Endothelial cell of umbilical vein (primary cell): ENCODE data around the gene PRDX4. TPM values are rescaled to one million over a fixed set of nuclear protein-coding genes. Genes with fewer than 3 reads are reported as not detected.

Source experiments
- BruUV-seq: library from RNA; stranded (reverse); fragments of 400-500 nt; replicated peaks from 2 replicates; lab custom pipeline; 2021; lab: Mats Ljungman, UMichigan
- CTCF ChIA-PET: fragments of 300-600, 350-600 bp; sonication (Branson Sonifier 250); formaldehyde crosslinking; loops from one replicate; lab custom pipeline; 2021; ENCODE audit warnings: antibody characterized with exemption, inconsistent platforms; lab: Charles Lee
- POLR2A ChIA-PET: fragments of 300-600, 350-600 bp; sonication (Branson Sonifier 250); formaldehyde crosslinking; loops from one replicate; lab custom pipeline; 2021; ENCODE audit warnings: antibody characterized with exemption, inconsistent platforms; lab: Charles Lee
- DNase-seq: peaks from one replicate; pipeline ENCODE4 v3.0.0-alpha.2; 2011; ENCODE audit warnings: low read depth, low spot score
- FAIRE-seq: peaks from 2 replicates; lab custom pipeline; 2011; peaks lifted over from hg19 to GRCh38; lab: Jason Lieb, UNC
- H2AFZ ChIP-seq: 2 replicates; pipeline ENCODE4 v1.6.0; 2012; ENCODE audit warnings: low read depth, low read length, control low read depth, inconsistent platforms
- H3K27ac ChIP-seq: 2 replicates; pipeline ENCODE4 v1.5.1; 2011; ENCODE audit warnings: low read depth, mild to moderate bottlenecking, control low read depth, low read length, moderate library complexity; ENCODE audit not compliant: insufficient read depth
- H3K27me3 ChIP-seq, 2 experiments: 2 replicates each; pipeline versions ENCODE4 v1.6.0 to v1.6.1; 2011; ENCODE audit warnings: low read length in 2 of 2, mixed read lengths in 1 of 2; ENCODE audit not compliant: control insufficient read depth in 2 of 2, insufficient read depth in 2 of 2
- H3K36me3 ChIP-seq, 2 experiments: 2 replicates in 1 of 2; 3 replicates in 1 of 2; pipeline ENCODE4 v1.5.1; 2011; ENCODE audit warnings: low read length in 2 of 2, mild to moderate bottlenecking in 1 of 2, moderate library complexity in 1 of 2; ENCODE audit not compliant: control insufficient read depth in 2 of 2, insufficient read depth in 2 of 2; ENCODE audit errors: extremely low read depth in 1 of 2
- H3K4me1 ChIP-seq: 3 replicates; pipeline ENCODE4 v1.5.1; 2011; ENCODE audit warnings: mild to moderate bottlenecking, low read length; ENCODE audit not compliant: control insufficient read depth, insufficient read depth; ENCODE audit errors: extremely low read depth
- H3K4me2 ChIP-seq: 2 replicates; pipeline ENCODE4 v1.6.1; 2011; ENCODE audit warnings: low read length, control low read depth, mixed read lengths; ENCODE audit not compliant: insufficient read depth
- H3K4me3 ChIP-seq, 3 experiments: fragments of 200-600 bp in 1 of 3; sonication (generic), shearing (Covaris generic) in 1 of 3; replicated peaks in 1 of 3; 2 replicates each; pipeline ENCODE4 v1.5.1; 2011 to 2016; ENCODE audit warnings: control low read depth in 3 of 3, low read length in 3 of 3, mild to moderate bottlenecking in 2 of 3, inconsistent platforms in 1 of 3, low read depth in 1 of 3, moderate library complexity in 1 of 3; ENCODE audit not compliant: insufficient read depth in 1 of 3
- H3K79me2 ChIP-seq: 2 replicates; pipeline ENCODE4 v1.6.0; 2012; ENCODE audit warnings: low read length, inconsistent platforms; ENCODE audit not compliant: control insufficient read depth, insufficient read depth
- H3K9ac ChIP-seq: replicated peaks from 2 replicates; pipeline ENCODE3; 2011; ENCODE audit warnings: low read length, control low read depth; ENCODE audit not compliant: insufficient read depth; ENCODE audit errors: extremely low read depth
- H3K9me1 ChIP-seq: replicated peaks from 3 replicates; pipeline ENCODE4 v1.6.0; 2011; ENCODE audit warnings: mild to moderate bottlenecking, low read length; ENCODE audit not compliant: control insufficient read depth, insufficient read depth; ENCODE audit errors: extremely low read depth
- H3K9me3 ChIP-seq: replicated peaks from 2 replicates; pipeline ENCODE4 v1.5.1; 2012; ENCODE audit warnings: low read length, inconsistent platforms; ENCODE audit not compliant: control insufficient read depth, insufficient read depth
- H4K20me1 ChIP-seq: replicated peaks from 2 replicates; pipeline ENCODE3; 2011; ENCODE audit warnings: mild to moderate bottlenecking, low read length; ENCODE audit not compliant: control insufficient read depth, insufficient read depth; ENCODE audit errors: extremely low read depth
- CTCF ChIP-seq, 2 donors: IDR thresholded peaks; 1 replicate in 1 of 2; 2 replicates in 1 of 2; pipeline ENCODE4 v1.5.1; 2011; ENCODE audit warnings: low read length in 2 of 2, mild to moderate bottlenecking in 2 of 2, moderate library complexity in 2 of 2, control low read depth in 1 of 2, inconsistent platforms in 1 of 2, low read depth in 1 of 2; ENCODE audit not compliant: insufficient read depth in 1 of 2; ENCODE audit errors: extremely low read depth in 1 of 2
- EZH2 ChIP-seq: IDR thresholded peaks from 2 replicates; pipeline ENCODE4 v1.6.1; 2012; ENCODE audit warnings: borderline replicate concordance, low read depth, mild to moderate bottlenecking, moderate library complexity, low read length, inconsistent platforms; ENCODE audit not compliant: severe bottlenecking
- FOS ChIP-seq: IDR thresholded peaks from 2 replicates; pipeline ENCODE4 v1.6.1; 2011; ENCODE audit warnings: mild to moderate bottlenecking, low read length, moderate library complexity, borderline replicate concordance; ENCODE audit not compliant: insufficient read depth
- JUN ChIP-seq: IDR thresholded peaks from 2 replicates; pipeline ENCODE4 v1.6.1; 2011; ENCODE audit warnings: borderline replicate concordance, low read depth; ENCODE audit not compliant: insufficient read length, insufficient read depth
- MAX ChIP-seq: IDR thresholded peaks from 2 replicates; pipeline ENCODE4 v1.6.1; 2011; ENCODE audit not compliant: insufficient read depth, insufficient read length
- MYC ChIP-seq: IDR thresholded peaks from one replicate; pipeline ENCODE4 v1.6.1; 2011; ENCODE audit warnings: mild to moderate bottlenecking, low read depth, low read length
- POLR2A ChIP-seq: IDR thresholded peaks from 2 replicates; pipeline ENCODE4 v1.6.1; 2012; ENCODE audit warnings: low read depth, mild to moderate bottlenecking, control low read depth, low read length
- POLR2AphosphoS5 ChIP-seq: IDR thresholded peaks from 2 replicates; pipeline ENCODE4 v1.6.1; 2012; ENCODE audit warnings: low read depth, mild to moderate bottlenecking, control low read depth, low read length, moderate library complexity; ENCODE audit not compliant: insufficient read depth
- dilution Hi-C: fragments of 300-500 bp; cut with MboI; formaldehyde crosslinking; loops from one replicate; pipeline ENCODE4 v1.15.0; 2019; ENCODE audit warnings: low sequenced_read_pairs; ENCODE audit not compliant: extremely low pct_ligation_motif_present
- intact Hi-C: fragments of 100-400 bp; cut with micrococcal nuclease; formaldehyde crosslinking; loops from one replicate; pipeline ENCODE4 v1.10.0; 2022
- polyA plus RNA-seq, 4 experiments: library from polyadenylated mRNA; depleted of rRNA in 3 of 4; stranded (reverse) in 3 of 4; unstranded in 1 of 4; fragments of >200 nt; gene quantifications; 2 replicates each; pipeline versions ENCODE4 v1.2.1 to v1.2.3, GENCODE V29; 2011 to 2012; ENCODE audit warnings: missing spikeins in 1 of 4
- total RNA-seq: library from RNA; stranded (reverse); gene quantifications from 2 replicates; pipeline ENCODE4 v1.2.3, GENCODE V29; 2021

PRDX4 gene
- total and polyA plus RNA-seq, 2 donors (not counting 3 experiments of a cell fraction or from before 2014, with no cell fraction given), result 144 to 145 TPM

DNA sequence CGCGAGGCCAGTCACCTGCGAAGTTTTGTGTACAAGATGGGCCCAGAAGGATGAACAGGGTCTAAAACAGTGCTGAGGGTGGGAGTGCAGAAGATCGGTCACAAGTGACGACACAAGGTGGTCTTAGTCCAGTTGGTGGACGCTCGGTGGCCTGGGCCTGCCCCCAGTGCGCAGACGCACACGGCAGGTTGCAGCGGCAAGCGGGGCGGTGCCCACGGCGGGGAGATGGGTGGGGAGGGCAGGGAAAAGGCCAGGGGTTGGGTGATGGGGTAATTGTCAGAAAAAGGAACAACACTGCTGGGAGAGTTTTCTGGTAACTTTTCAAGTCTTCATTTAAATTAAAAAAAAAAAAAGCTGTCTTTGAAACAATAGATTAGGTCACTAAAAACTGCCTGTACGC is 1.0 kb upstream of the PRDX4 start:
- Histone ChIP-seq H3K27me3 (no peaks in the 10 kb centered on the region), H3K36me3 (no peaks in the 10 kb centered on the region), H3K4me2 (no peak overlapping the region), H4K20me1 (no peaks in the 10 kb centered on the region), H3K4me3 (no peak overlapping the region), H3K27ac (no peak overlapping the region), H3K4me1 (peaks cover 11% of the 10 kb centered on the region), H2AFZ (no peak overlapping the region), H3K9ac (no peak overlapping the region), H3K9me3 (no peaks in the 10 kb centered on the region), H3K9me1 (no peaks in the 10 kb centered on the region), H3K79me2 (peaks cover 30% of the 10 kb centered on the region)
- dilution Hi-C loops (no loop called here), intact Hi-C loops (no loop called here)
- FAIRE-seq (no peak), DNase-seq (no peak)
- ChIA-PET POLR2A (no interaction called here), CTCF (interaction anchor here (0.6 kb wide), 1 partner anchor 332 kb away, joined by 5 read pairs; no protein-coding TSS in a partner anchor)
- TF ChIP-seq MAX (no peak), CTCF (IDR thresholded peaks at IDR 0.05; ENCODE audit: extremely low read depth in 1 of 2, insufficient read depth in 1 of 2, low read depth in 1 of 2, low read length in 2 of 2) (no peak)
- BruUV-seq, result no TSS peak

DNA sequence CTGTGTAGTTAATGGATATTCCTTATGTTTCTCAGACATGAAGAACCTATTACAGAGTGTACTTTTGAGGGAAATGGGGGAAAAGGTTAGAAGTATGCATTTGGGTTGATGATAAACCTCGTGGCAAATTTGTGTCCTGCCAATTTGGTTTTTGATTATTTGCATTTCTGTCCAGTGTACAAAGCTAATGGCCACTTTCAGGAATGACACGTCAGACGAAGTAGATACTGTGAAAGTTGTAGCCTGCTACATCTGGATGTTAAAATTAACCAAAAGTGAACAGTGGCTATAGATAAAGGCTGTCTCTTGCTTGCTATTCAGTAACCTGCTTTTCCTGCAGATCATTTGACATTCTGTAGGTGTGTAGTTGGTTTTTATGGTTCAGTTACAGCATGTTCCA is 1.0 kb downstream of the PRDX4 start:
- H3K9me1 ChIP-seq, result no peaks in the 10 kb centered on the region
- H3K4me3 ChIP-seq, result peak overlapping the region; percentile 86 to 90 (median 90)
- POLR2A ChIA-PET, result interaction anchor here (1.5 kb wide), 1 partner anchor 115 kb away, joined by 5 read pairs; the partner anchor contains the start of gene SAT1
- H3K4me2 ChIP-seq, result peak overlapping the region; percentile 97
- no peaks in the 10 kb centered on the region for H3K9me3 ChIP-seq
- no TSS peak for BruUV-seq
- H4K20me1 ChIP-seq, result no peaks in the 10 kb centered on the region
- DNase-seq, result peak; percentile 21
- peak; percentile 75 for FAIRE-seq
- H3K9ac ChIP-seq, result peak overlapping the region; percentile 92
- peak overlapping the region; percentile 58 for H3K27ac ChIP-seq
- CTCF ChIA-PET, result interaction anchor here (1.5 kb wide), 1 partner anchor 234 kb away, joined by 6 read pairs; no protein-coding TSS in a partner anchor
- dilution Hi-C loops, result no loop called here
- no peaks in the 10 kb centered on the region for H3K27me3 ChIP-seq
- no peaks in the 10 kb centered on the region for H3K36me3 ChIP-seq
- intact Hi-C loops, result no loop called here
- TF ChIP-seq JUN, result no peak
- no peak for TF ChIP-seq CTCF (IDR thresholded peaks at IDR 0.05; ENCODE audit: extremely low read depth in 1 of 2, insufficient read depth in 1 of 2, low read depth in 1 of 2, low read length in 2 of 2)
- no peak for TF ChIP-seq MAX
- TF ChIP-seq FOS, result no peak
- no peak for TF ChIP-seq POLR2A
- no peak for TF ChIP-seq EZH2
- no peak for TF ChIP-seq MYC
- TF ChIP-seq POLR2AphosphoS5, result no peak
- no peak overlapping the region for H2AFZ ChIP-seq
- H3K4me1 ChIP-seq, result peaks cover 11% of the 10 kb centered on the region
- H3K79me2 ChIP-seq, result peaks cover 30% of the 10 kb centered on the region
